B cell (primary cell): ENCODE results near the gene PRDX3.

ENCODE experiments used
- CTCF ChIP-seq: fragments of 200-600 bp; IDR thresholded peaks from one replicate; pipeline ENCODE4 v1.8.0; 2022; ENCODE audit warnings: antibody characterized with exemption, mild to moderate bottlenecking
- EZH2 ChIP-seq: IDR thresholded peaks from 2 replicates; pipeline ENCODE4 v1.6.1; 2012; ENCODE audit warnings: borderline replicate concordance, low read depth, mild to moderate bottlenecking, moderate library complexity, low read length; ENCODE audit not compliant: insufficient read depth, poor library complexity, severe bottlenecking

GRCh38 chr10:119166118-119166500 is 12.5 kb downstream of the PRDX3 start:
- TF ChIP-seq CTCF, result no peak
- TF ChIP-seq EZH2, result no peak
